Activated CD8-positive, alpha-beta T cell treated with anti-CD3 and anti-CD28 coated beads for 36 hours (primary cell): Measurements from ENCODE around the gene VIL1. TPM values are rescaled to one million over a fixed set of nuclear protein-coding genes. Genes with fewer than 3 reads are reported as not detected.

Source experiments
- ATAC-seq: fragments of 200-7000 bp; cut with Tn5 transposase; one replicate; pipeline ENCODE4 v1.10.0; 2021; ENCODE audit warnings: mild to moderate bottlenecking, moderate library complexity
- CTCF ChIA-PET: fragments of 350-600 bp; sonication (Branson Sonifier 250); formaldehyde crosslinking; loops from one replicate; lab custom pipeline; 2021; ENCODE audit warnings: antibody characterized with exemption; lab: Charles Lee
- POLR2A ChIA-PET: fragments of 350-600 bp; sonication (Branson Sonifier 250); formaldehyde crosslinking; loops from one replicate; lab custom pipeline; 2021; ENCODE audit warnings: antibody characterized with exemption; lab: Charles Lee
- DNase-seq: peaks from one replicate; pipeline ENCODE4 v3.0.0-alpha.2; 2020
- H3K27ac Mint-ChIP-seq: one replicate; pipeline ENCODE4 v1.8.0; 2021; ENCODE audit warnings: mild to moderate bottlenecking, mixed read lengths
- H3K27me3 Mint-ChIP-seq: one replicate; pipeline ENCODE4 v1.8.0; 2021; ENCODE audit warnings: mixed read lengths
- H3K36me3 Mint-ChIP-seq: one replicate; pipeline ENCODE4 v1.8.0; 2021; ENCODE audit warnings: low read depth, mixed read lengths
- H3K4me1 Mint-ChIP-seq: one replicate; pipeline ENCODE4 v1.8.0; 2021; ENCODE audit warnings: low read depth, mixed read lengths
- H3K4me3 Mint-ChIP-seq: one replicate; pipeline ENCODE4 v1.8.0; 2021; ENCODE audit warnings: mild to moderate bottlenecking, moderate library complexity, mixed read lengths
- H3K9me3 Mint-ChIP-seq: one replicate; pipeline ENCODE4 v1.8.0; 2021; ENCODE audit warnings: mixed read lengths
- CTCF ChIP-seq: fragments of 200-600 bp; IDR thresholded peaks from one replicate; pipeline ENCODE4 v1.8.0; 2022; ENCODE audit warnings: antibody characterized with exemption, mild to moderate bottlenecking
- intact Hi-C: fragments of 100-400 bp; cut with micrococcal nuclease; formaldehyde crosslinking; loops from one replicate; pipeline ENCODE4 v1.10.0; 2022
- total RNA-seq, 2 experiments: library from RNA; stranded (reverse); gene quantifications; one replicate each; pipeline ENCODE4 v1.2.3, GENCODE V29; 2021

The VIL1 gene
- total RNA-seq, 2 experiments from 2014 or later, result not detected

- intact Hi-C loops, result loop anchor here (10.0 kb wide), 1 partner anchor 60 kb away; no protein-coding TSS in a partner anchor
- H3K27ac Mint-ChIP-seq, result peak overlapping the region; percentile 66
- H3K4me3 Mint-ChIP-seq, result peak overlapping the region; percentile 66
- POLR2A ChIA-PET, result interaction anchor here (0.5 to 3.1 kb wide), 5 partner anchors 8 to 1490 kb away, joined by 3 to 21 read pairs (median 4); partner anchors contain the start of genes AAMP and PNKD
- no peaks in the 10 kb centered on the region for H3K9me3 Mint-ChIP-seq
- no peak for ATAC-seq
- no peak for TF ChIP-seq CTCF
- H3K27me3 Mint-ChIP-seq, result peaks cover 6% of the 10 kb centered on the region
- peaks cover 25% of the 10 kb centered on the region for H3K36me3 Mint-ChIP-seq
- H3K4me1 Mint-ChIP-seq, result peaks cover 44% of the 10 kb centered on the region
- DNase-seq, result peak; percentile 13
- CTCF ChIA-PET, result interaction anchor here (1.1 to 1.5 kb wide), 4 partner anchors 9 to 133 kb away, joined by 3 to 5 read pairs (median 3); no protein-coding TSS in a partner anchor
Observed at GRCh38 chr2:218405086-218405745, 13.7 kb upstream of the VIL1 start.

GRCh38 chr2:218405746-218406208, 13.1 kb upstream of the VIL1 start:
- DNase-seq (peak; percentile 69), ATAC-seq (peak; percentile 38)
- H3K27me3 Mint-ChIP-seq, result peaks cover 6% of the 10 kb centered on the region
- peaks cover 24% of the 10 kb centered on the region for H3K36me3 Mint-ChIP-seq
- H3K27ac Mint-ChIP-seq, result peak overlapping the region; percentile 66
- peak overlapping the region; percentile 66 for H3K4me3 Mint-ChIP-seq
- POLR2A ChIA-PET, result interaction anchor here (0.5 to 3.1 kb wide), 5 partner anchors 9 to 1491 kb away, joined by 3 to 21 read pairs (median 4); no protein-coding TSS in a partner anchor
- no peaks in the 10 kb centered on the region for H3K9me3 Mint-ChIP-seq
- CTCF ChIA-PET, result interaction anchor here (1.1 to 1.5 kb wide), 3 partner anchors 10 to 134 kb away, joined by 3 read pairs; no protein-coding TSS in a partner anchor
- H3K4me1 Mint-ChIP-seq, result peaks cover 44% of the 10 kb centered on the region
- intact Hi-C loops, result loop anchor here (10.0 kb wide), 1 partner anchor 59 kb away; no protein-coding TSS in a partner anchor
- no peak for TF ChIP-seq CTCF

GRCh38 chr2:218406209-218406948, 12.5 kb upstream of the VIL1 start:
- H3K4me1 Mint-ChIP-seq, result peaks cover 44% of the 10 kb centered on the region
- CTCF ChIA-PET, result interaction anchor here (1.1 kb wide), 1 partner anchor 10 kb away, joined by 3 read pairs; no protein-coding TSS in a partner anchor

GRCh38 chr2:218406949-218407618, 11.8 kb upstream of the VIL1 start:
- peaks cover 16% of the 10 kb centered on the region for H3K36me3 Mint-ChIP-seq
- peak overlapping the region; percentile 65 for H3K4me3 Mint-ChIP-seq
- H3K27ac Mint-ChIP-seq, result peak overlapping the region; percentile 72
- H3K9me3 Mint-ChIP-seq, result no peaks in the 10 kb centered on the region
- ChIA-PET CTCF (interaction anchor here (0.6 to 1.2 kb wide), 2 partner anchors 122 to 201 kb away, joined by 3 read pairs; partner anchors contain the start of gene PLCD4), POLR2A (interaction anchor here (1.2 to 3.1 kb wide), 5 partner anchors 10 to 188 kb away, joined by 3 to 21 read pairs (median 4); no protein-coding TSS in a partner anchor)
- peaks cover 6% of the 10 kb centered on the region for H3K27me3 Mint-ChIP-seq
- ATAC-seq (peak; percentile 13), DNase-seq (peak; percentile 80)
- intact Hi-C loops, result loop anchor here (10.0 kb wide), 1 partner anchor 58 kb away; no protein-coding TSS in a partner anchor
- peaks cover 39% of the 10 kb centered on the region for H3K4me1 Mint-ChIP-seq
- TF ChIP-seq CTCF, result peak; percentile 4

More at GRCh38 chr2:218406209-218406948, 12.5 kb upstream of the VIL1 start:
- ATAC-seq, result peak; percentile 86
- POLR2A ChIA-PET, result interaction anchor here (0.5 to 3.1 kb wide), 6 partner anchors 10 to 1491 kb away, joined by 3 to 21 read pairs (median 4); no protein-coding TSS in a partner anchor
- peak; percentile 97 for DNase-seq
- peak overlapping the region; percentile 72 for H3K27ac Mint-ChIP-seq
- no peaks in the 10 kb centered on the region for H3K9me3 Mint-ChIP-seq
- intact Hi-C loops, result loop anchor here (10.0 kb wide), 1 partner anchor 58 kb away; no protein-coding TSS in a partner anchor
- TF ChIP-seq CTCF, result peak; percentile 65
- H3K27me3 Mint-ChIP-seq, result peaks cover 6% of the 10 kb centered on the region
- peaks cover 21% of the 10 kb centered on the region for H3K36me3 Mint-ChIP-seq
- peak overlapping the region; percentile 66 for H3K4me3 Mint-ChIP-seq
